Smooth muscle cell (in vitro differentiated cells): Measurements from ENCODE around the gene KBTBD4. TPM values are rescaled to one million over a fixed set of nuclear protein-coding genes. Genes with fewer than 3 reads are reported as not detected.

Experiments used
- DNase-seq: peaks from one replicate; lab custom pipeline; 2025; ENCODE audit not compliant: unreplicated experiment; lab: John Stamatoyannopoulos, UW
- H2AFZ ChIP-seq: fragments of 200-600 bp; sonication (generic); 2 replicates; pipeline ENCODE4 v1.6.0; 2016; ENCODE audit warnings: antibody characterized with exemption, low read depth, mild to moderate bottlenecking
- H3F3A ChIP-seq: fragments of 200-600 bp; sonication (generic); 2 replicates; pipeline ENCODE4 v1.6.0; 2017; ENCODE audit warnings: antibody characterized with exemption, low read depth
- H3K27ac ChIP-seq: fragments of 200-600 bp; sonication (generic); 2 replicates; pipeline ENCODE4 v1.5.1; 2016; ENCODE audit warnings: low read depth, mild to moderate bottlenecking
- H3K27me3 ChIP-seq: fragments of 200-600 bp; sonication (generic); 2 replicates; pipeline ENCODE4 v1.6.1; 2016; ENCODE audit warnings: low read depth, mild to moderate bottlenecking
- H3K36me3 ChIP-seq: fragments of 200-600 bp; sonication (generic); 2 replicates; pipeline ENCODE4 v1.5.1; 2016; ENCODE audit warnings: low read depth
- H3K4me1 ChIP-seq: fragments of 200-600 bp; sonication (generic); 2 replicates; pipeline ENCODE4 v1.5.1; 2016; ENCODE audit warnings: low read depth
- H3K4me2 ChIP-seq: fragments of 200-600 bp; sonication (generic); 2 replicates; pipeline ENCODE4 v1.6.0; 2016; ENCODE audit warnings: mild to moderate bottlenecking
- H3K4me3 ChIP-seq: fragments of 200-600 bp; sonication (generic); 2 replicates; pipeline ENCODE4 v1.5.1; 2016; ENCODE audit warnings: mild to moderate bottlenecking
- H3K79me2 ChIP-seq: fragments of 200-600 bp; sonication (generic); 2 replicates; pipeline ENCODE4 v1.6.0; 2016; ENCODE audit warnings: low read depth, mild to moderate bottlenecking
- H3K9ac ChIP-seq: fragments of 200-600 bp; sonication (generic); 2 replicates; pipeline ENCODE4 v1.6.0; 2016; ENCODE audit warnings: low read depth
- H3K9me3 ChIP-seq: fragments of 200-600 bp; sonication (generic); replicated peaks from 2 replicates; pipeline ENCODE4 v1.5.1; 2016; ENCODE audit warnings: low read depth
- H4K20me1 ChIP-seq: fragments of 200-600 bp; sonication (generic); 2 replicates; pipeline ENCODE4 v1.6.0; 2016; ENCODE audit warnings: low read depth
- CTCF ChIP-seq: fragments of 200-600 bp; sonication (generic); IDR thresholded peaks from 2 replicates; pipeline ENCODE4 v1.5.1; 2017; ENCODE audit warnings: borderline replicate concordance, mild to moderate bottlenecking, antibody characterized with exemption; ENCODE audit not compliant: insufficient read depth, poor library complexity, severe bottlenecking
- WGBS: methylation state at CpG from one replicate; pipeline ENCODE4 v1.1.7; 2016; ENCODE audit warnings: low lambda C conversion rate; 5-methylcytosine and 5-hydroxymethylcytosine counted together
- polyA plus RNA-seq: library from polyadenylated mRNA; unstranded; fragments of >200 nt; fragmentation: Nextera tagmentation; extraction: Ambion mirVana; gene quantifications from 2 replicates; pipeline ENCODE4 v1.2.1, GENCODE V29; 2016
- total RNA-seq: library from RNA; depleted of rRNA; stranded (reverse); fragments of >200 nt; gene quantifications from 2 replicates; pipeline ENCODE4 v1.2.3, GENCODE V29; 2014

KBTBD4 gene
- total and polyA plus RNA-seq, 2 experiments from 2014 or later = 9.4 to 14.2 TPM

DNA sequence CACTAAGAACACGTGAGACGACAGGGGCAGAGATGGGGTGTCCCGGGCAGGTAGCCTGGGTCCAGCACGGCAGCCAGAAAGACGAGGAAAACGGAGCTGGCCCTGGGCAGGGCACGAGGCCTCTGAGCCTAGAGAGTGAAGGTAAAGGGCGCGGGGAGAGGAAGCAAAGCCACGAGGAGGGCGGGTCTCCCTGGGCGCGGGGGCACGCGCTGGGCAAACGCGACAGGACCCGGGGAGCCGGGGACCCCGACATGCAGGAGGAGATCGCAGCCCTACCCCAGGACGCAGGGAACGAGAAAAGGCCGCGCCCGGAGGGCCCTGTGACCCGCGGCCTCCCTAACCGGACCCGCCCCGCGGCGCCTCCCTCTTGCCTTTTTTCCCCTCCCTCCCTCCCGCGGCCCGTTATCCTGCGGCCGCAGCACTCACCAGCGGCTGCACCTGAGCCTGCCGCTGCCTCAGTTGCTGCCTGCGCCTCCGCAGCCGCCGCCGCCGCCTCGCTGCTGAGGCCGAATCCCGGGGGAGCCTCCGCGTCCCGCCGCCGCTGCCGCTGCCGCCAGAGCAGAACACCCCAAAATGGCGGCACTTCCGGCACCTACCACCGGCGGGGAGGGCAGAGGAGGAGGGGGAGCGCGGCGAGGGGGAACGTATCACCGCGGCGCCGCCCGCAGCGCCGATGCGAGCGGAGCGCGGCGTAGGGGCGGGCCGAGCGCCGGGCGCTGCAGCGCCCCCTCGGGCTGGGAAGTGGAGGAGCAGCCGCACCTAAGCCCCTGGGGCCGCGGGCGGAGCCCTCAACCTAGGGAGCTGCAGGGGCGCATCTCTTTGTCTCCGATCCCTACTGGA lies 26.0 kb downstream of the KBTBD4 start, which contains the start of gene CELF1:
CELF1 (minus strand) TSS at position 567 of the 840 bp plus-strand sequence. CDS start 53,609 bp downstream, outside the sequence.
- Histone ChIP-seq H3K4me3 (peak within 1 kb of the TSS; percentile 99), H3K4me1 (peaks cover 21% of the 10 kb centered on the region), H3K27me3 (no peaks in the 10 kb centered on the region), H4K20me1 (peaks cover 47% of the 10 kb centered on the region), H2AFZ (peak within 1 kb of the TSS; percentile 100), H3K9me3 (no peaks in the 10 kb centered on the region), H3F3A (no peaks in the 10 kb centered on the region), H3K36me3 (no peaks in the 10 kb centered on the region), H3K27ac (peak within 1 kb of the TSS; percentile 87), H3K79me2 (peaks cover 51% of the 10 kb centered on the region), H3K9ac (peak within 1 kb of the TSS; percentile 93), H3K4me2 (peak within 1 kb of the TSS; percentile 99)
- DNase-seq = peak; percentile 75
- TF ChIP-seq CTCF = peak; percentile 80
- 1% methylated on average over 52 of the region's 89 CpGs for WGBS

- Histone ChIP-seq H3K9me3 (no peaks in the 10 kb centered on the region), H3K27ac (peak overlapping the region; percentile 87), H3K27me3 (no peaks in the 10 kb centered on the region), H3K4me3 (peak overlapping the region; percentile 99), H2AFZ (peak overlapping the region; percentile 90), H3K79me2 (peaks cover 58% of the 10 kb centered on the region), H3K36me3 (no peaks in the 10 kb centered on the region), H3F3A (no peaks in the 10 kb centered on the region), H4K20me1 (peaks cover 54% of the 10 kb centered on the region), H3K4me2 (peak overlapping the region; percentile 99), H3K4me1 (peaks cover 21% of the 10 kb centered on the region), H3K9ac (peak overlapping the region; percentile 93)
- WGBS = 2% methylated on average over 22 of the region's 22 CpGs
- TF ChIP-seq CTCF = no peak
- DNase-seq = no peak
Observed at GRCh38 chr11:47552056-47552565, 26.7 kb downstream of the KBTBD4 start.

DNA sequence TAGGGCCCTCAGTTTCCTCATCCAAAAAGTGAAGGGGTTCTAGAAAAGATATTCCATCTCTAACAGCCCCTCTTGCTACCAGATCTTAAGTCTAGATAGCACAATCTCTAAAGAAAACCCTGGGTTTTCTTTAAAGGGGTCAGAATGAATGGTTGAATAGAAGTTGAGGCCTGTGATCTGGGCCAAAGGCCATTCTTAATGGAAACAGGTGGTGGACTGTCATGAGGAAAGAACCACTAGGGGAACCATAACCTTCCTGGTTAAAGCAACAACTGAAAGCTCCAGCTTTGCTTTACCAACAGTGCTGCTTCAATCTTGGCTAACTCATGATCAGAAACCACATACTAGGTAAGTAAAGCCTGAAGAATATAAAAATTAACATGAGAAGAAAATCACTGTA lies 27.7 kb downstream of the KBTBD4 start:
- DNase-seq = no peak
- Histone ChIP-seq H3K27ac (peak overlapping the region; percentile 87), H3F3A (no peaks in the 10 kb centered on the region), H3K9ac (no peak overlapping the region), H3K4me1 (peaks cover 21% of the 10 kb centered on the region), H4K20me1 (peaks cover 64% of the 10 kb centered on the region), H3K9me3 (no peaks in the 10 kb centered on the region), H2AFZ (no peak overlapping the region), H3K79me2 (peaks cover 68% of the 10 kb centered on the region), H3K27me3 (no peaks in the 10 kb centered on the region), H3K4me2 (peak overlapping the region; percentile 99), H3K4me3 (peak overlapping the region; percentile 99), H3K36me3 (no peaks in the 10 kb centered on the region)
- TF ChIP-seq CTCF = peak; percentile 12
